ENCODE measurements around the gene AFF3. TPM values are rescaled to one million over a fixed set of nuclear protein-coding genes. Genes with fewer than 3 reads are reported as not detected.

AFF3 gene
- total and polyA plus RNA-seq, 2 of the 13 experiments (the other 11 are each of a cell fraction or from before 2014, with no cell fraction given), result not detected

GRCh38 chr2:99660616-99661406 is 481.6 kb downstream of the AFF3 start:
- Histone ChIP-seq H3K79me2 (ENCODE audit: insufficient read depth, low read length) (no peaks in the 10 kb centered on the region), H3K36me3 (replicated peaks in 1 of 2; ENCODE audit: control insufficient read depth in 1 of 2, insufficient read depth in 2 of 2, low read length in 2 of 2) (no peaks in the 10 kb centered on the region), H3K4me3 (replicated peaks in 1 of 3; ENCODE audit: insufficient read depth in 1 of 3, low read depth in 2 of 3, low read length in 3 of 3) (no peak overlapping the region), H2AFZ (ENCODE audit: low read length) (no peak overlapping the region), H3K27me3 (ENCODE audit: control insufficient read depth in 1 of 2, insufficient read depth in 2 of 2, low read length in 2 of 2) (0 out of 5 replicates have a peak, but pooled peaks cover 0 to 2% of the 10 kb centered on the region in 2 experiments), H3K4me2 (ENCODE audit: low read depth, low read length) (no peak overlapping the region), H3K27ac (ENCODE audit: extremely low read length, insufficient read depth, low read length) (no peak overlapping the region), H3K4me1 (ENCODE audit: insufficient read depth, low read length) (no peaks in the 10 kb centered on the region), H3K9me3 (ENCODE audit: low read length) (no peaks in the 10 kb centered on the region), H3K9ac (ENCODE audit: insufficient read depth, low read depth, low read length) (no peak overlapping the region), H4K20me1 (ENCODE audit: insufficient read depth, low read length) (no peaks in the 10 kb centered on the region)
- in situ Hi-C loops (cut with HindIII; ENCODE audit: extremely low pct_ligation_motif_present, low pct_unique_long_range_greater_than_20kb) (no loop called here), intact Hi-C loops (cut with micrococcal nuclease; ENCODE audit: unreplicated experiment) (no loop called here)
- TF ChIP-seq ZNF333 (CRISPR knock-in tag; IDR thresholded peaks at IDR 0.05; ENCODE audit: borderline replicate concordance), result no peak
- TF ChIP-seq EZH2 (conservative IDR thresholded peaks at IDR 0.05; ENCODE audit: low read depth, low read length), result no peak
- no peak for TF ChIP-seq CEBPG (CRISPR knock-in tag; IDR thresholded peaks at IDR 0.05)
- no peak for TF ChIP-seq KMT2B (CRISPR knock-in tag; IDR thresholded peaks at IDR 0.05)
- no peak for TF ChIP-seq CENPX (CRISPR knock-in tag; IDR thresholded peaks at IDR 0.05)
- TF ChIP-seq ZNF317 (CRISPR knock-in tag; IDR thresholded peaks at IDR 0.05), result no peak
- no peak for TF ChIP-seq BCL3 (CRISPR knock-in tag; IDR thresholded peaks at IDR 0.05)
- no peak for TF ChIP-seq ZNF576 (CRISPR knock-in tag; IDR thresholded peaks at IDR 0.05)
- TF ChIP-seq HNRNPLL (IDR thresholded peaks at IDR 0.05; ENCODE audit: low read depth, low read length, poor library complexity, severe bottlenecking), result no peak
- TF ChIP-seq, protein P1, sequence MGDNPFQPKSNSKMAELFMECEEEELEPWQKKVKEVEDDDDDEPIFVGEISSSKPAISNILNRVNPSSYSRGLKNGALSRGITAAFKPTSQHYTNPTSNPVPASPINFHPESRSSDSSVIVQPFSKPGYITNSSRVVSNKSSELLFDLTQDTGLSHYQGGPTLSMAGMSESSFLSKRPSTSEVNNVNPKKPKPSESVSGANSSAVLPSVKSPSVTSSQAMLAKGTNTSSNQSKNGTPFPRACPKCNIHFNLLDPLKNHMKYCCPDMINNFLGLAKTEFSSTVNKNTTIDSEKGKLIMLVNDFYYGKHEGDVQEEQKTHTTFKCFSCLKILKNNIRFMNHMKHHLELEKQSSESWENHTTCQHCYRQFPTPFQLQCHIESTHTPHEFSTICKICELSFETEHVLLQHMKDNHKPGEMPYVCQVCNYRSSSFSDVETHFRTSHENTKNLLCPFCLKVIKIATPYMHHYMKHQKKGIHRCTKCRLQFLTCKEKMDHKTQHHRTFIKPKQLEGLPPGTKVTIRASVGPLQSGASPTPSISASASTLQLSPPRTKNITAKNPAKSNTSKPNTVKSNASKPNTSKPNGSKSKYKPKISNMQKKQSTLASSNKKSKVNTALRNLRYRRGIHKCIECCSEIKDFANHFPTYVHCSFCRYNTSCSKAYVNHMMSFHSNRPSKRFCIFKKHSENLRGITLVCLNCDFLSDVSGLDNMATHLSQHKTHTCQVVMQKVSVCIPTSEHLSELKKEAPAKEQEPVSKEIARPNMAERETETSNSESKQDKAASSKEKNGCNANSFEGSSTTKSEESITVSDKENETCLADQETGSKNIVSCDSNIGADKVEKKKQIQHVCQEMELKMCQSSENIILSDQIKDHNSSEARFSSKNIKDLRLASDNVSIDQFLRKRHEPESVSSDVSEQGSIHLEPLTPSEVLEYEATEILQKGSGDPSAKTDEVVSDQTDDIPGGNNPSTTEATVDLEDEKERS (CRISPR knock-in tag; IDR thresholded peaks at IDR 0.05), result no peak
- ChIA-PET CTCF (ENCODE audit: low intra/inter-chr PET ratio, low total read pairs) (no interaction called here), POLR2A (no interaction called here)
- no peak for ATAC-seq
- no peak for FAIRE-seq
- BruUV-seq (replicated peaks), result no TSS peak
- 28% methylated on average over 8 of the region's 8 CpGs for WGBS (ENCODE audit: low lambda C conversion rate)
- no peak for DNase-seq (ENCODE audit: low spot score)

Measured in HepG2 (cell line).